HepG2 (cell line): ENCODE data around the gene DCST2. TPM values are rescaled to one million over a fixed set of nuclear protein-coding genes. Genes with fewer than 3 reads are reported as not detected.

Experiments used
- FOXK1 ChIP-seq: sonication (generic); formaldehyde crosslinking; IDR thresholded peaks from 2 replicates; pipeline ENCODE4 v1.4.0; 2020; ENCODE audit warnings: low read depth, missing genetic modification reagents, borderline replicate concordance
- HMGXB4 ChIP-seq, 2 experiments: sonication (generic) in 1 of 2; formaldehyde crosslinking in 1 of 2; IDR thresholded peaks; 2 replicates each; pipeline versions ENCODE4 v1.4.0 to v1.6.1; 2018 to 2020; ENCODE audit warnings: missing genetic modification reagents in 2 of 2, borderline replicate concordance in 1 of 2, low read depth in 1 of 2, mild to moderate bottlenecking in 1 of 2, missing biosample characterization in 1 of 2
- PAX8 ChIP-seq: sonication (generic); formaldehyde crosslinking; IDR thresholded peaks from 2 replicates; pipeline ENCODE4 v1.8.0; 2022; ENCODE audit warnings: mild to moderate bottlenecking, missing genetic modification reagents, borderline replicate concordance
- TFE3 ChIP-seq: IDR thresholded peaks from 2 replicates; pipeline ENCODE4 v1.6.1; 2016
- YEATS4 ChIP-seq: sonication (generic); formaldehyde crosslinking; IDR thresholded peaks from 2 replicates; pipeline ENCODE4 v1.4.0; 2020; ENCODE audit warnings: missing genetic modification reagents, borderline replicate concordance
- ZFP41 ChIP-seq: sonication (generic); formaldehyde crosslinking; IDR thresholded peaks from 2 replicates; pipeline ENCODE4 v1.4.0; 2020; ENCODE audit warnings: mild to moderate bottlenecking, missing genetic modification reagents, borderline replicate concordance
- ZNF138 ChIP-seq: sonication (generic); formaldehyde crosslinking; IDR thresholded peaks from 2 replicates; pipeline ENCODE4 v1.5.0; 2020; ENCODE audit warnings: mild to moderate bottlenecking, low read depth, missing genetic modification reagents
- ZNF775 ChIP-seq: sonication (generic); formaldehyde crosslinking; IDR thresholded peaks from 2 replicates; pipeline ENCODE4 v1.4.0; 2020; ENCODE audit warnings: missing genetic modification reagents, mild to moderate bottlenecking, moderate library complexity, borderline replicate concordance
- polyA plus RNA-seq, 8 experiments: library from polyadenylated mRNA; depleted of rRNA in 3 of 8; stranded (reverse) in 7 of 8; unstranded in 1 of 8; fragments of >200 nt; fragmentation: Illumina TruSeq in 4 of 8; extraction: Trizol in 4 of 8; gene quantifications; 2 replicates each; pipeline versions ENCODE4 v1.2.1 to v1.2.3, GENCODE V29; 2011 to 2016; ENCODE audit warnings: low read depth in 4 of 8, missing spikeins in 1 of 8, mixed read lengths in 1 of 8; ENCODE audit not compliant: insufficient read depth in 1 of 8
- total RNA-seq, 5 experiments: library from RNA; depleted of rRNA; stranded (reverse); fragments of >200 nt; fragmentation: Illumina TruSeq; extraction: Trizol; gene quantifications; 2 replicates each; pipeline ENCODE4 v1.2.3, GENCODE V29; 2016; ENCODE audit warnings: low read depth in 1 of 5
- TF ChIP-seq, protein P1 (sequence below): IDR thresholded peaks from 2 replicates; pipeline ENCODE4 v1.6.1; 2016; ENCODE audit warnings: low read depth
- TF ChIP-seq, protein P2 (sequence below): sonication (generic); formaldehyde crosslinking; IDR thresholded peaks from 2 replicates; pipeline ENCODE4 v1.5.0; 2020; ENCODE audit warnings: missing genetic modification reagents
- TF ChIP-seq, protein P3 (sequence below): IDR thresholded peaks from 2 replicates; pipeline ENCODE4 v1.6.1; 2018; ENCODE audit warnings: missing genetic modification reagents
- TF ChIP-seq, protein P4 (sequence below): sonication (generic); formaldehyde crosslinking; IDR thresholded peaks from 2 replicates; pipeline ENCODE4 v1.4.0; 2020; ENCODE audit warnings: missing genetic modification reagents
- TF ChIP-seq, protein P5 (sequence below): sonication (generic); formaldehyde crosslinking; IDR thresholded peaks from 2 replicates; pipeline ENCODE4 v1.5.1; 2020; ENCODE audit warnings: mild to moderate bottlenecking, missing genetic modification reagents, moderate library complexity

Gene DCST2
- total and polyA plus RNA-seq, 2 of the 13 experiments (the other 11 are each of a cell fraction or from before 2014, with no cell fraction given) = 0.74 TPM; not detected in 1

DNA sequence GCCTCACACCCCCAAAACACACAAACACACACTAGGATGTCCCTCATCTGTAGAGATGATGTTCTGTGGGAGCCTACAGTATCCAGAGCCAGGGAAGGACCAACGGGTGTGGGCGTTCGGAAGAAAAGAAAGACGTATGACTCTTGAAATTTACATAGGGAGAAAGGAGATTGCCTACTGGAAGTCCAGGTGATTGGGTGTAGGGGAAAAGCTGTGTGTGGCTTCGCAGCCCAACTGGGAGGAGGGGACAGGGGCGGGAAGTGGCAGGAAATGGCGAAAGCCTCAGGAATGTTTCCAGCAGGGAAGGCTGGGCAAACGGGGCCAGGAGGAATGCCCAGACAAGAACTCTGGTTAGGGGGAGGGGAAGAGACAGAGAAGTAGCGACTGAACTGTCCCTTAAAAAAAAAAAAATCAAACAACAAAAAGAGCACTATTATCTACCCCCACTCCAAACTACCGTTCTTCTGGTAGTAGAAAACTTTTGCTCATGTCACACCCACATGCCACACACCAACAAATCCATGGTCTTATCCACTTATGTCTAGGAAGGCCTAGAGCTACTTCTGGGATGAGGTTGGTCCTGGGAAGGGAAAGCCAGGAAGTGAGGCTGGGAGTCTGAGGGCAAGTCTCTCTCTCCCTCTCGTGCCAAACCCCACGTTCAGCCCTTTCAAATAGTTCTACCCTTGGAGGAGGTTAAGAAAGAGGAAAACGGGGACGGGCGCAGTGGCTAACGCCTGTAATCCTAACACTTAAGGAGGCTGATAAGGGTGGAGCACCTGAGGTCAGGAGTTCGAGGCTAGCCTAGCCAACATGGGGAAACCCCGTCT is 60.9 kb downstream of the DCST2 start (continued):
- TF ChIP-seq FOXK1 (CRISPR knock-in tag) (no peak), HMGXB4 (CRISPR knock-in tag; IDR thresholded peaks at IDR 0.05; ENCODE audit: borderline replicate concordance in 1 of 2, low read depth in 1 of 2) (no peak; a peak in 1 of 4 replicates), TFE3 (CRISPR knock-in tag) (no peak; the same call in 1 of the 2 replicates), YEATS4 (CRISPR knock-in tag) (peak; percentile 52; the same call in 1 of the 2 replicates), ZNF775 (CRISPR knock-in tag) (no peak), PAX8 (CRISPR knock-in tag) (no peak), ZFP41 (no peak), ZNF138 (no peak)
- TF ChIP-seq, protein P1, sequence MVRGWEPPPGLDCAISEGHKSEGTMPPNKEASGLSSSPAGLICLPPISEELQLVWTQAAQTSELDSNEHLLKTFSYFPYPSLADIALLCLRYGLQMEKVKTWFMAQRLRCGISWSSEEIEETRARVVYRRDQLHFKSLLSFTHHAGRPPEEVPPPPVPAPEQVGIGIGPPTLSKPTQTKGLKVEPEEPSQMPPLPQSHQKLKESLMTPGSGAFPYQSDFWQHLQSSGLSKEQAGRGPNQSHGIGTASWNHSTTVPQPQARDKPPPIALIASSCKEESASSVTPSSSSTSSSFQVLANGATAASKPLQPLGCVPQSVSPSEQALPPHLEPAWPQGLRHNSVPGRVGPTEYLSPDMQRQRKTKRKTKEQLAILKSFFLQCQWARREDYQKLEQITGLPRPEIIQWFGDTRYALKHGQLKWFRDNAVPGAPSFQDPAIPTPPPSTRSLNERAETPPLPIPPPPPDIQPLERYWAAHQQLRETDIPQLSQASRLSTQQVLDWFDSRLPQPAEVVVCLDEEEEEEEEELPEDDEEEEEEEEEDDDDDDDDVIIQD (CRISPR knock-in tag) = no peak
- TF ChIP-seq, protein P2, sequence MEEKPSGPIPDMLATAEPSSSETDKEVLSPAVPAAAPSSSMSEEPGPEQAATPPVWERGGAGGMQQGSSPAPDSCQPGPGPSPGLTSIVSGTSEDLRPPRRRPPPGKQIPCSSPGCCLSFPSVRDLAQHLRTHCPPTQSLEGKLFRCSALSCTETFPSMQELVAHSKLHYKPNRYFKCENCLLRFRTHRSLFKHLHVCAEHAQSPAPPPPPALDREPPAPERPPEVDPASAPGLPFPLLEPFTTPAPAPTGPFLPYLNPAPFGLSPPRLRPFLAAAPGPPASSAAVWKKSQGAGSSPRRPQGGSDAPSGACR (CRISPR knock-in tag) = peak; percentile 29; the same call in 1 of the 2 replicates
- TF ChIP-seq, protein P3, sequence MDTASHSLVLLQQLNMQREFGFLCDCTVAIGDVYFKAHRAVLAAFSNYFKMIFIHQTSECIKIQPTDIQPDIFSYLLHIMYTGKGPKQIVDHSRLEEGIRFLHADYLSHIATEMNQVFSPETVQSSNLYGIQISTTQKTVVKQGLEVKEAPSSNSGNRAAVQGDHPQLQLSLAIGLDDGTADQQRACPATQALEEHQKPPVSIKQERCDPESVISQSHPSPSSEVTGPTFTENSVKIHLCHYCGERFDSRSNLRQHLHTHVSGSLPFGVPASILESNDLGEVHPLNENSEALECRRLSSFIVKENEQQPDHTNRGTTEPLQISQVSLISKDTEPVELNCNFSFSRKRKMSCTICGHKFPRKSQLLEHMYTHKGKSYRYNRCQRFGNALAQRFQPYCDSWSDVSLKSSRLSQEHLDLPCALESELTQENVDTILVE (CRISPR knock-in tag) = no peak
- TF ChIP-seq, protein P4, sequence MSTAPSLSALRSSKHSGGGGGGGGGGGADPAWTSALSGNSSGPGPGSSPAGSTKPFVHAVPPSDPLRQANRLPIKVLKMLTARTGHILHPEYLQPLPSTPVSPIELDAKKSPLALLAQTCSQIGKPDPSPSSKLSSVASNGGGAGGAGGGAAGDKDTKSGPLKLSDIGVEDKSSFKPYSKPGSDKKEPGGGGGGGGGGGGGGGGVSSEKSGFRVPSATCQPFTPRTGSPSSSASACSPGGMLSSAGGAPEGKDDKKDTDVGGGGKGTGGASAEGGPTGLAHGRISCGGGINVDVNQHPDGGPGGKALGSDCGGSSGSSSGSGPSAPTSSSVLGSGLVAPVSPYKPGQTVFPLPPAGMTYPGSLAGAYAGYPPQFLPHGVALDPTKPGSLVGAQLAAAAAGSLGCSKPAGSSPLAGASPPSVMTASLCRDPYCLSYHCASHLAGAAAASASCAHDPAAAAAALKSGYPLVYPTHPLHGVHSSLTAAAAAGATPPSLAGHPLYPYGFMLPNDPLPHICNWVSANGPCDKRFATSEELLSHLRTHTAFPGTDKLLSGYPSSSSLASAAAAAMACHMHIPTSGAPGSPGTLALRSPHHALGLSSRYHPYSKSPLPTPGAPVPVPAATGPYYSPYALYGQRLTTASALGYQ (CRISPR knock-in tag) = peak; percentile 22; the same call in 1 of the 2 replicates
- TF ChIP-seq, protein P5, sequence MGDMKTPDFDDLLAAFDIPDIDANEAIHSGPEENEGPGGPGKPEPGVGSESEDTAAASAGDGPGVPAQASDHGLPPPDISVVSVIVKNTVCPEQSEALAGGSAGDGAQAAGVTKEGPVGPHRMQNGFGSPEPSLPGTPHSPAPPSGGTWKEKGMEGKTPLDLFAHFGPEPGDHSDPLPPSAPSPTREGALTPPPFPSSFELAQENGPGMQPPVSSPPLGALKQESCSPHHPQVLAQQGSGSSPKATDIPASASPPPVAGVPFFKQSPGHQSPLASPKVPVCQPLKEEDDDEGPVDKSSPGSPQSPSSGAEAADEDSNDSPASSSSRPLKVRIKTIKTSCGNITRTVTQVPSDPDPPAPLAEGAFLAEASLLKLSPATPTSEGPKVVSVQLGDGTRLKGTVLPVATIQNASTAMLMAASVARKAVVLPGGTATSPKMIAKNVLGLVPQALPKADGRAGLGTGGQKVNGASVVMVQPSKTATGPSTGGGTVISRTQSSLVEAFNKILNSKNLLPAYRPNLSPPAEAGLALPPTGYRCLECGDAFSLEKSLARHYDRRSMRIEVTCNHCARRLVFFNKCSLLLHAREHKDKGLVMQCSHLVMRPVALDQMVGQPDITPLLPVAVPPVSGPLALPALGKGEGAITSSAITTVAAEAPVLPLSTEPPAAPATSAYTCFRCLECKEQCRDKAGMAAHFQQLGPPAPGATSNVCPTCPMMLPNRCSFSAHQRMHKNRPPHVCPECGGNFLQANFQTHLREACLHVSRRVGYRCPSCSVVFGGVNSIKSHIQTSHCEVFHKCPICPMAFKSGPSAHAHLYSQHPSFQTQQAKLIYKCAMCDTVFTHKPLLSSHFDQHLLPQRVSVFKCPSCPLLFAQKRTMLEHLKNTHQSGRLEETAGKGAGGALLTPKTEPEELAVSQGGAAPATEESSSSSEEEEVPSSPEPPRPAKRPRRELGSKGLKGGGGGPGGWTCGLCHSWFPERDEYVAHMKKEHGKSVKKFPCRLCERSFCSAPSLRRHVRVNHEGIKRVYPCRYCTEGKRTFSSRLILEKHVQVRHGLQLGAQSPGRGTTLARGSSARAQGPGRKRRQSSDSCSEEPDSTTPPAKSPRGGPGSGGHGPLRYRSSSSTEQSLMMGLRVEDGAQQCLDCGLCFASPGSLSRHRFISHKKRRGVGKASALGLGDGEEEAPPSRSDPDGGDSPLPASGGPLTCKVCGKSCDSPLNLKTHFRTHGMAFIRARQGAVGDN (CRISPR knock-in tag) = peak; percentile 71
